GM19239 (cell line): Measurements from ENCODE around the gene TFDP3.
A peak's percentile ranks its signal among the peaks of the same experiment; 100 is the strongest.

Experiments used
- DNase-seq: peaks from one replicate; pipeline ENCODE4 v3.0.0; 2011; ENCODE audit warnings: low spot score; ENCODE audit not compliant: insufficient read length
- FAIRE-seq: peaks from 2 replicates; lab custom pipeline; 2011; peaks lifted over from hg19 to GRCh38; lab: Jason Lieb, UNC

The TFDP3 gene, protein sequence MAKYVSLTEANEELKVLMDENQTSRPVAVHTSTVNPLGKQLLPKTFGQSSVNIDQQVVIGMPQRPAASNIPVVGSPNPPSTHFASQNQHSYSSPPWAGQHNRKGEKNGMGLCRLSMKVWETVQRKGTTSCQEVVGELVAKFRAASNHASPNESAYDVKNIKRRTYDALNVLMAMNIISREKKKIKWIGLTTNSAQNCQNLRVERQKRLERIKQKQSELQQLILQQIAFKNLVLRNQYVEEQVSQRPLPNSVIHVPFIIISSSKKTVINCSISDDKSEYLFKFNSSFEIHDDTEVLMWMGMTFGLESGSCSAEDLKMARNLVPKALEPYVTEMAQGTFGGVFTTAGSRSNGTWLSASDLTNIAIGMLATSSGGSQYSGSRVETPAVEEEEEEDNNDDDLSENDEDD

DNA sequence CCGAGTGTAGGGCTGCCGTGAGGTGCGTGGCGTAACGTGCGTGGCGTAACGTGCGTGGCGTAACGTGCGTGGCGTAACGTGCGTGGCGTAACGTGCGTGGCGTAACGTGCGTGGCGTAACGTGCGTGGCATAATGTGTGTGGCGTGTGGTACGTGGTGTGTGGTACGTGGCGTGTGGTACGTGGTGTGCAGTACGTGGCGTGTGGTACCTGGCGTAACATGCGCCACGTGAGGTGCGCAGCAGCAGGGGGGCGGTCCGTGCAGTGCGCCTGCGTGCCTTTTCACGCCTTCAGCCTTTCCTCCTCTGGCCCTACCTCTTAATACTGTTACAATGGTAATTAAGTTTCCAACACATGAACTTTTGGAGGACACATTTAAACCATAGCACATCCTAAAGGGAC lies at the start of gene TFDP3:
Gene TFDP3 (minus strand): TSS at position 26 of the 400 bp plus-strand sequence. CDS start 95 bp downstream, outside the sequence.
- DNase-seq (no peak), FAIRE-seq (no peak)

DNA sequence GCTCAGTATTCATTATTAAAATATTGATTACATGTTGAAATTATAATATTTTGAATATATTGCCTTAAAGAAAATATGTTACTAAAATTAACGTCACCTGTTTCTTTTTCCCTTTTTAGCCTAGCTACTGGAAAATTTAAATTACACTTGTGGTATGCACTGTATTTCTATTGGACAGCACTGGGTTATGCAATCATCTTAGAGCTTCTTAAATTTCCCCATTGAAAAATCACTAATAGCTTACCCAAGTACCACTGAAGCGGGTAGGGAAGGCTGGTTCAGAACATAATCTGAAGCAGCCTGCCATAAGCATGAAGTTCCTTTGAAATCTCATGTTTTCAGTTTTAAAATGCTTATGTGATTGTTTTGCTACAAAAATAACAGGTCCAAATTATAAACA lies 49.5 kb upstream of the TFDP3 start:
- FAIRE-seq = no peak
- DNase-seq = no peak

DNA sequence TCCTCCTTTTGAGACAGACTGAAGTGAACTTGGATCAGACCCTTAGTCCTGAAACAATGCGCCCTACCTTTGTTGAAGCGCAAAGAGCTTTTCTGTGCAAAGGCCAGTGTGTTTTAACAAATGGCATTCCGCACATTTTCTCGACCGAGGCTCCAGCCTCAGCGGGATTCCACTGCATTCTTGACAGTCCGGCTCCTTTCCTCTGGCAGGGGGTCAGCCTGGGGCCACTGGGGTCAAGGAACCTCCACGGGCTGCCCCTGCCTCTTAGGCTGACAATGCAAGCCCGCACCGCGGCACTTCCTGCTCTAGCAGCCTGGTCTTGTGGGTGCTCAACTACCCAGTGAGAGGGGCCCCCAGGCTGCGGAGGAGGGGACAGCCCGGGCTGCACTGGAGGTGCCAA lies 47.2 kb upstream of the TFDP3 start:
- no peak for DNase-seq
- FAIRE-seq = no peak

DNA sequence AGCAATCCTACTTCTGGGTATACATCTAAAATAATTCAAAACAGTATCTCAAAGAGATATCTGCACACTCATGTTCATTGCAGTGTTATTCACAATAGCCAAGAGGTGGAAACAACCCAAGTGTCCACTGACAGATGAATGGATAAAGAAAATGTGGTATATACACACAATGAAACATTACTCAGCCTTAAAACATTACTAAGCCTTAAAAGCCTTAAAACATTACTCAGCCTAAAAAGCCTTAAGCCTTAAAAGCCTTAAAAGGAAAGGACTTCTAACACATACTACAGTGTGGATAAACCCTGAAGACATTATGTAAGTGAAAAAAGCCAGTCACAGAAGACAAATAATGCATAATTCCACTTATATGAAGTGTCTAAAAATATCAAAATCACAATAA lies 40.3 kb upstream of the TFDP3 start:
- no peak for DNase-seq
- no peak for FAIRE-seq

DNA sequence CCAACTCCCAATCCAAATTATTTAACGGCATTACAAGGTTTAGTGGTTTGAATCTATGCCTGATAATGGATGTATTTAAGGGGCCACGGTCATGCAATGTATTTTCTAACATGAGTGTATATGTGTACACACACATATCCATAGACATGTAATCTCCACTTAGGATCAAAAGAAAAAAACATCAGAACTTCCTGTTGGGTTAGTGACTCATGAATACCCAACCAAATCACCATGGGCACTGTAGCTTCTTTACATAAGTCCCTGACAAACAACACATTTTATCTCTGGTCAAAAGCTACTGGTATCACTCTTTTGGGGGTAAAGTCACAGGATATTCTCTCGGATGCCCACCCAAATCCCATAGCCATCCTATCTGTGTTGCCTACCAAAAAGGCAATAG lies 36.5 kb upstream of the TFDP3 start:
- DNase-seq (no peak), FAIRE-seq (no peak)

DNA sequence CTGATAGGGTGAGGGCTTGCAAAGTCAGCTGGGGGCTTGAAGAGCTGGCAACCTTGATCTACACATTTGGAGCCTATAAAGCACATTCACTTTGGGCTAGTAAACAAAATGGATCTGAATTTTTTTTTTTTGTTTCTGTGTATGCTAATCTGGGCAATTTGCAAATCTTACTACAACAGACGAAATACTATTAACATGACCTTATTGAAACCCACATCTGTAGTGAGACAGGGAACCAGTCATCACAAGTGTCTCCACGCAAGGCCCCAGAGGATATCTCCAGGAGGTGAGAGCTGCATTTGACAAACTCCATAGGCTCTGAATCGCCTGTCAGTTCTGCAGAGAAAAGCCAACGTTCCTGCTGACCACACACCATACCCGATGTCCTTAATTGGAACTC lies 33.0 kb upstream of the TFDP3 start:
- FAIRE-seq (no peak), DNase-seq (no peak)

DNA sequence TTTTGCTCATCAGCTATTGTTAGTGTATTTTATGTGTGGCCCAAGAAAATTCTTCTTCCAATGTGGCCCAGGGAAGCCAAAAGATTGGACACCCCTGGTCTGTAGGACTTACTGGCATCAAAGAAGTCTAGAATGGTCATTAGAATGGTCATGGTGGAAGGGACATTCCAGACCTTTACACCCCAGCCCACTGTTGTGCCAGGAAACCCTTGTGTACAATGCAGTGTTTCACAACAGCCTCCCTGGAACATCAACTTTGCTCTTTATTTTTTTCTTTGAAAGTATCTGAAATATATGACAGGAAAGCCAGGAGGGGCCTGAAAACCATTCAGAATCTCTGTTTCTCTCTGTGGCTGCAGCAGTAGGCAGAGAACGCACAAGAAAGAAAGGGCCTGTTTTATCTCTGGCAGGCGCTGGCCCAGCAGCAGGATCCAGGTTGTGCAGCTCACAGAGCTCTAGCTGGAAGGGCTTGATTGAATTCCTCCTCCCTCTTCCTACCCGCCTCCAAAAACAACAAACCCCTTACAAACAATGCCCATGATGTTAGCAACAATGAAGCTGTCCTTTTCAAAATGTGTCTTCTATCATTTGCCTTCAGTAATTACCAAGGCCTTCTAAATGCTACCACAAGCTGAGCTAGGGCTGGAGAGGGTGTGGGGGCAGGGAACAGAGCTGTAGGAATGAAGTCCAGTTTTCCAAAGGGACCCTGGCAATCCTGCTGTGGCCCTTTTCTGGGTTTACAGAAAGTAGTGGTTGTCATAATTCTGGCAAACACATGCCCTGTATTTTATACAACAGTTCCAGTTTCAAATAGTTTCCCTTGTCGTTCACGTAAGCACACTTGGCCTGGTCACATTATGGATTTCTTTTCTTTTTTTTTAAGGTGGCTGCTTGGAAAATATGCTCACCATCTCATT lies 32.3 kb upstream of the TFDP3 start:
- FAIRE-seq (no peak), DNase-seq (no peak)

DNA sequence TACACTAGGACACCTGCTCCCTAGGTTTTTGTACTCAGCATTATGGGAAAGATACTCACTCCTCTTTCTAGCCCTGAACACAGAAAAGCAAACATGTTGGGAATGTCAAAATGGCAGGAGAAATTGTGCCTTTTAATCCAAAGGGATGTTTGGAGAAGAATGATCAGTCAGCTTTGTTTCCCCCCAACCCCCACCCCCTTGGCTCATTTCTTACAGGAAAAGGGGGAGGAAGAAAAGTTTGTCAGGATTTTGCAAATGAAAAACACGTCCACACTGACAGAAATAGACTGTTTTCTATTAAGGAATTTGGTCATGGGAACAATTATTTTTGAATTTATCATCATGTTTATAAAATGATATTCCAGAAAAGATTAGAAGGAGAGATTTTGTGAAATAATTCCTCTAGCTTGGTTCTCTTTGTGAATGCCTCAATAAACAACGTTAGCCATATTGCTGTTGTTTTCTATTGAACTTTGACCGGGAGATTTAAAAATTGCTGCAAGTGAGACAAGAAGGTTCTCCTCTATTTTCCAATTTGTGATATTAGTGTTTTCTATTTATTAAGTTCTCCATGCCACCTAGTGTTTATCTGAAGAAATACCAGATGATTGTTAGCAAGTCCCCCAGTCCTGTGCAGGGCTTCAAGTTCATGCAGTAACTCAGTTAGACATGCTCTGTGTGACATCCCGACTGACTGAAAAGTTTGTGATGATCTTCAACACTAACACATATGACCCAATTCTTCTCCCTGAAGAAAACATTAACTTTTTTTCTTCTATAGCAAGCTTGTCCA lies 31.3 kb upstream of the TFDP3 start:
- FAIRE-seq (no peak), DNase-seq (no peak)

DNA sequence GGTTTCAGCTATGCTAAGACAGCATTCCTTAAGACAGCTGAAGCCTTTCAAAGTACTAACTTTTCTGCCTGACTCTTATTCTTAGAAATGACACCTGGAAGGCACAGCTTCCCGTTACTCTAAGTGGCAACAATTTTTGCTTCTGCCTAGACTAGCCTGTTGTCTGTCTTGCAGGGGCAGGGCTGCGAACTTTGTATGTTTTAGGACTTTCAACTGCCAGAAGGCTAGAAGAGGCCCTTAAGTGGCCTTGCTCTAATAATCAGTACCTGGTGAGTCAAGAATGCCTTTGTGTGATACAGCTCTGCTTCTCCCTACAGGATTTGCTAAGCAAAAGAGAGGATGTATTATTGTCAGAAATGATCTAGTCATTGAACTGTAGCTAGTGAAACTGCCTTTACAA lies 30.0 kb upstream of the TFDP3 start:
- FAIRE-seq (no peak), DNase-seq (no peak)

DNA sequence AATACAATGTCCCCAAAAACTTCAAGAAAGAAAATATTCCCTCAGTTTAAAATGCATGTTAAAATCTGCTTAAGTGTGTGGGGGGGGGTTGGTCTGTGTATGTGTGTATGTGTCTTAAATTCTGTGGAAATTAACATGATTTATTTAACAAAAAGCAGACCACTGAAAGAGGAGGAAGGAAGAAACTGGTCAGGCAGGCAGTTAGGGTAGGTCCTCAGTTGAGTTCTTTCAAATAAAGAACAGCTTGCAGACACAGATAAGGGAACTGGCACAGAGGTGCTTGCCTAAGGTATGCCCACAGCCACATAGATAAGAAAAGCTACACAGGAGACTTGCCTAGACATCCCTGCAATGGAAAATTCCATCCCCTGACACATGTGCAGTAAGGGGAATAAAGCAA lies 28.8 kb upstream of the TFDP3 start:
- FAIRE-seq (no peak), DNase-seq (no peak)

DNA sequence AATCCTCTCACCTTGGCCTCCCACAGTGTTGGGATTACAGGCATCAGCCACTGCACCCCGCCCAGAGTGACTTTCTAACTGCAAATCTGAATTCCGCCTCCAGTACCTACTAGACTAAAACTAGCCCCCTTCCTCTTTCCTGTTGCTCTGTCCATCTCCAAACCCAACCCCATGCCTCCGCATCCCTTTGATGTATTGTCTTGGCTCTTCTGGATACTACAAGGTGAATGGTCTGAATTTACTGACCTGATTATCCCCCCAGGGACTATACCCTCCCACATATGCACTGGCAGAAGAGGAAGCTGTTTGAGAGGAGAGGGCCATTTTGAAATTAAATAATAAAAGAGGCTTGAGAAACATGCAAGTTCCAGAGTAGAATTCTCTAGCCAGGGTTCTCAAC lies 17.7 kb upstream of the TFDP3 start:
- no peak for DNase-seq
- no peak for FAIRE-seq

DNA sequence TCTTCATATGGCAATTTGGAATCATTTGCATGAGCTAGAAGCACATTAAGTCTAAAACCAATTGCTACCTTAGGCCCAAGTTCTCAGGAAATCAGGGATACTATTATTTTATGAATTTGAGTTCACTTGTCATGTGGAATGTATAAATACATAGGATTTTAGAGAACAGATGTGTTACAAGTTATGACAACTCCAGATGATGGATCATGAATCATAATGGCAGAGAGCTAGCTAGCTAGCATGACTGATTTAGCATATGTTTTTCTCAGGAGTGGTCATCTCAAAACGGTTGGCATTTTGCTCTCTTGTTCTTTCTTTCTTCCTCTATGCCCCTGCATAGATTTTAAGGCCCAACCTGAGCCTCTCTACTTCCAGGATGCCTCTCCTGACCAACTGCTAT lies 14.2 kb upstream of the TFDP3 start:
- FAIRE-seq (no peak), DNase-seq (no peak)

DNA sequence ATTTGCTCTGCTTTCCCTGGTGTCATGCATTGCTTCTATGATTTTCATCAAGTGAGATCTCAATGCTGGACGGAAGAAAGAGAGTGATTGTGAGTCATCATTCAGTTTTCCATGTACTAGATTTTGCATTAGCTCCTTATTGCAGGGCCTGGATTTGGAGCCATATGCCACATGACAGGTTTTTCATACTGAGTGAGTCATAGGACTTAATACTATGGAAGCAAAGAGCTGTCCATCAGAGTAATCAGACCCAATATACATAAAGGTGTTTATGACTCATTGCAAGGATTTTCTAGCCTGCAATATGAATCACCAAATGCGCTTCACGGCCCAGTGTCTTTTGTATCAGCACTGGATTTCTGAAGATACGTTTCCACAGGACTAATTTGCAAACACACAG lies 11.2 kb upstream of the TFDP3 start:
- FAIRE-seq = no peak
- no peak for DNase-seq

DNA sequence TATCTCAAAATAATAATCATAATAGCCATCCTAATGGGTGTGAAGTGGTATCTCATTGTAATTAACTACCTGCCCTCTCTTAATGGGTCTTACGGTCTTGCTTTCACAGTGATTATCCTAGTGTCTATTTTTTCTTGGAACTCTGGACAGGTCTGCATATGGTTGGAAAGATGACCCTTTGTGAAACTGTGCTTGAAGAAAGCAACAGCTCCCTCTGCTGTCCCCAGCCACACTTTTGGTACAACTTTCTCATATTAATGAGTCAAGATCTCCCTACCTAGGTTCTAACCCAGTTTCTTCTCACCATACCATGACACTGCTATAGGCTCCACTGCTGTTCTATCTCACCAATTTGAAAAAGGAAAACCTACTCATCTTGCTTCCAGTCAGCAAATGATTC lies 2.4 kb downstream of the TFDP3 start:
- FAIRE-seq (no peak), DNase-seq (no peak)

DNA sequence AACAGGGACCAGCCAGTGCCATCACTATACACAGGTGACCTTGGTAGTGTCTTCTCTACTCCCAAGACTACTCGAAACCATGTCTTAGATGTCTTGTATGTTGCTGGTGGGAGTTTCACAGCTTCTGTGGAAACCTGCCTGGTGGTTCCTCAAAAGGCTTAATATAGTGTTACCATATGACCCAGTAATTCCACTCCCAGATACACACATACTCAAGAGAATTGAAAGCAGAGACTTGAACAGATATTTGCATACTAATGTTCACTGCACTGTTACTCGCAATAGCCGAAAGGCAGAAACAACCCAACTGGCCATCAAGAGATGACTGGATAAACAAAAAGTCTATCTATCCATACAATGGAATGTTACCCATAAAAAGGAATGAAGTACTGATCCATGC lies 3.1 kb downstream of the TFDP3 start:
- FAIRE-seq = no peak

DNA sequence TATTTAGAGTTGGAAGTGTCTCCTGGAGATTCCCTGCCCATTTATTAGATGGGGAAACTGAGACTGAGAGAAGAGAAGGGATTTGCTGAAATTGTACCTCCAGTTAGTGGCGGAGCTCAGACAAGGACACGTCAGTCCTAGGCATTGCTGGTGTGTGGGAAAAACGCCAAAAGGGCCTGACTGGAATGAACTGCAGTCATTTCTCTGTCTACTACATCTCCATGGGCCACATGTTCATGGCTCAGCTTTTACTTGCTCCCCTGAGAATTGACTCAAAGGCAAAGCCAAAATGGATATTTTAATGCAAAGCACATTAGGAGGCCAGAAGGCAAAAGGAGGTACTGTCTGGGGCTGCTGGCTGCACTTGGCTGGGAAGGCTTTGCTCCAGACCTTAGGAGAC lies 3.9 kb downstream of the TFDP3 start:
- DNase-seq = no peak
- no peak for FAIRE-seq

More for the DNA sequence above, 3.1 kb downstream of the TFDP3 start:
- no peak for DNase-seq

DNA sequence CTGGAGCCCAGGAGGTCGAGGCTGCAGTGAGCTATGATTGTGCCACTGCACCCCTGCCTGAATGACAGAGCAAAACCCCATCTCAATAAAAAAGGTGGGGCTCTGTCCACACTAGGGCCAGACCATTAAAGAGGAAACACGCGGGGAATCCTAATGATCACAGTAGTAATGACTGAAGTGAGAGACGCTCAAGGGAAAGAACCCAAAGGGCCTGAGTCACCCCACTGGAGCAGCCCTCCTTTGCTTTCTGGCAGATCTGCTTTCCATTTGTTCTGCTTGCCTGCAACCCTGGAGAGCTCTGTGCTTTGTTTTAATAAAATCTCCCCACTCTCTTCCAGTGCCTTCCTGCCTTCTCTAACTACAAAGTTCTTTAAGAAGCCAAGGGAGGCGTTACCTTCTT lies 5.0 kb downstream of the TFDP3 start:
- DNase-seq (no peak), FAIRE-seq (no peak)

DNA sequence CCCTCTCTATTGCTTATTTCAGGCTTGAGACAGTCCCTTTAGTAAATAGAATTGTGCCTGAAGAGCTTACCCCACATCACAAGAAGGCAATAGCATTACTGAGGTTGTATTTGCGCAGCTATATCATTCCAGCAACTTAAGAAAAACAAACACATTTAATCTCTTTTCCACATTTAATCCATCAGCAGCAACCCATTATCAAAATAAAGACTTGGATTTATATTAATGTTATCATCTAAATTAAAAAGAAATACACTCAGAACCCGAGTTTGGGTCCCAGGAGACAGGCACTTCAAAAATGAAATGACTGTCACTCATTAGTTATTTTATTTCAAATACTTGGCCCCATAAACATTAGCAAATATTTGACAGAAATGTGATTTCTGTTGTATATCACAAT lies 10.4 kb downstream of the TFDP3 start:
- peak; percentile 52 for FAIRE-seq
- DNase-seq = no peak

DNA sequence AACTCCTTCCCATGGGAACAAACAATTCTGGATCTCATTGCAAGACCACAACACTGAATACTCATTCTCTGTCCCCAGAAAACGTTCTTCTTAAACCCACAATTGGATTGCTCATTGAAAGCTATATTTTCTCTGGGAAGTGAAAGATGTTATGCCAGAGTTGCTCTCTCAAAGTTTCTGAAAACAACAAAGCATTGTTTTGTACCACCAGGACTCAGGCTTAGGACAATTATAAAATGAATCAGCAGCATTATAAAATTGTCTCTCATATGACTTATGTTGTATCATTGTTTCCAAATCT lies 26.5 kb downstream of the TFDP3 start:
- FAIRE-seq (no peak), DNase-seq (no peak)

DNA sequence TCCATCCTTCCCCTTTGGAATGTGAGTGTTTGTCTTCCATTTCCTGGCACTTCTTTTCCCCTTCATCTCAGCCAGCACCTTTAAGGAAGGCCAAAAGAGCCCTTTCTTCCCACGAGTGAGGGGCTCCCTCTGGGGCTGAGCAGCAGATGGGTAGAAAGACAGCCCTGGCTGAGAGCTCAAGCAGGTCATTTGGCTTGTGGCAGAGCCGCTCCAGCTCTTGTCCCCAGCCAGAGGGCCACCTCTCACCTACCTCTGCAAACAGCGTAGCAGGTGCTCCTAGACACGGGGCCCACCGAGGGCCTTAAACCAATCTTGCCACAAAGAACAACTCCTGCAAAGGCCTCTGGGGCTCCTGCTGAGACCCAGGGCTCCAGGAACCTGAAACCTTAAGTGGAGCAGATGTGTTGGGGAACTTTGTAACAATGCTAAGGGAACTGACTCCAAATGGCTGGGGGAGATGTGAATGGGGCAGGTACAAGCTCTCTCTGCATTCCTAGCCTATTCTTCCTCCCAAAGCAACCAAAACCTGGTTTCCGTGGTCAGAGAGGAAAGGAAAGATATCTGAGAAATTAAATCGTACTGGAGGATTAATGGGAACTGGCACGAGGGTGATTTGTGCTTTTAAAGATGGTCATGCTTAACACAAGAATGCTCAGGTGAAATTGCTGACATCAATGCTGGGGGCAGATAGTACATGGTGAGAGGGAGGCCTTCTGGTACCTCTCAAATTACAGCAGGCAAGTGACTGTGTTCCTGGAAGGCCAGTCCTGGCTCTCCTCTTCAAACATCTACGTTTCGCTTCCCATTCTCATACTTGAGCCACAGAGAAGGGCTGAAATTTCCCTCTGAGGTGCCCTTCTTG lies 27.0 kb downstream of the TFDP3 start:
- FAIRE-seq = no peak
- DNase-seq = no peak
